CD4-positive, CD25-positive, alpha-beta regulatory T cell (primary cell): Measurements from ENCODE around the gene PSTK. TPM values are rescaled to one million over a fixed set of nuclear protein-coding genes. Genes with fewer than 3 reads are reported as not detected.

Experiments used
- ATAC-seq, 2 donors: fragments of 150-1000 bp; cut with Tn5 transposase; one replicate each; pipeline ENCODE4 v1.10.0; 2021; ENCODE audit warnings: low read depth in 2 of 2, moderate number of reproducible peaks in 2 of 2, moderate library complexity in 1 of 2
- DNase-seq, 3 donors: peaks; one replicate each; pipeline versions ENCODE4 v3.0.0 to v3.0.0-alpha.2; 2012 to 2022; ENCODE audit warnings: mixed read lengths in 1 of 3
- H3K27ac ChIP-seq: one replicate; pipeline ENCODE4 v1.7.0; 2013; ENCODE audit warnings: mild to moderate bottlenecking, low read length; ENCODE audit not compliant: insufficient read depth, poor library complexity, severe bottlenecking
- H3K27me3 ChIP-seq: one replicate; pipeline ENCODE4 v1.7.0; 2013; ENCODE audit warnings: low read length; ENCODE audit not compliant: control insufficient read depth, insufficient read depth
- H3K36me3 ChIP-seq: one replicate; pipeline ENCODE4 v1.7.0; 2013; ENCODE audit warnings: mild to moderate bottlenecking, low read length, moderate library complexity; ENCODE audit not compliant: control insufficient read depth, insufficient read depth
- H3K4me1 ChIP-seq: 2 replicates; pipeline ENCODE4 v1.7.0; 2013; ENCODE audit warnings: mild to moderate bottlenecking, low read length; ENCODE audit not compliant: insufficient read depth, control insufficient read depth, poor library complexity, severe bottlenecking
- H3K4me3 ChIP-seq: one replicate; pipeline ENCODE4 v1.7.0; 2013; ENCODE audit warnings: low read depth, mild to moderate bottlenecking, low read length, moderate library complexity
- H3K9me3 ChIP-seq, 2 experiments: 1 replicate in 1 of 2; 2 replicates in 1 of 2; pipeline ENCODE4 v1.7.0; 2013; ENCODE audit warnings: low read length in 2 of 2, mild to moderate bottlenecking in 1 of 2, moderate library complexity in 1 of 2; ENCODE audit not compliant: control insufficient read depth in 2 of 2
- H3K27ac Mint-ChIP-seq, 3 donors: one replicate each; pipeline ENCODE4 v1.8.0; 2020 to 2022; ENCODE audit warnings: mild to moderate bottlenecking in 3 of 3, mixed read lengths in 3 of 3, moderate library complexity in 2 of 3
- H3K27me3 Mint-ChIP-seq: one replicate; pipeline ENCODE4 v1.8.0; 2022; ENCODE audit warnings: mild to moderate bottlenecking, mixed read lengths
- H3K36me3 Mint-ChIP-seq: one replicate; pipeline ENCODE4 v1.8.0; 2020; ENCODE audit warnings: mixed read lengths
- H3K4me1 Mint-ChIP-seq, 4 donors: one replicate each; pipeline ENCODE4 v1.8.0; 2020 to 2022; ENCODE audit warnings: mixed read lengths in 4 of 4, mild to moderate bottlenecking in 1 of 4
- H3K4me3 Mint-ChIP-seq, 4 donors: one replicate each; pipeline ENCODE4 v1.8.0; 2020 to 2022; ENCODE audit warnings: mild to moderate bottlenecking in 4 of 4, mixed read lengths in 4 of 4, moderate library complexity in 3 of 4
- H3K9me3 Mint-ChIP-seq, 7 donors: one replicate each; pipeline ENCODE4 v1.8.0; 2020 to 2022; ENCODE audit warnings: mixed read lengths in 7 of 7, mild to moderate bottlenecking in 3 of 7, moderate library complexity in 2 of 7
- polyA plus RNA-seq, 4 donors: library from polyadenylated mRNA; unstranded; fragments of 300-500 nt; fragmentation: Illumina TruSeq; gene quantifications; one replicate each; pipeline ENCODE4 v1.2.3, GENCODE V29; 2021
- total RNA-seq: library from RNA; stranded (reverse); gene quantifications from one replicate; pipeline ENCODE4 v1.2.3, GENCODE V29; 2022

Gene PSTK, protein sequence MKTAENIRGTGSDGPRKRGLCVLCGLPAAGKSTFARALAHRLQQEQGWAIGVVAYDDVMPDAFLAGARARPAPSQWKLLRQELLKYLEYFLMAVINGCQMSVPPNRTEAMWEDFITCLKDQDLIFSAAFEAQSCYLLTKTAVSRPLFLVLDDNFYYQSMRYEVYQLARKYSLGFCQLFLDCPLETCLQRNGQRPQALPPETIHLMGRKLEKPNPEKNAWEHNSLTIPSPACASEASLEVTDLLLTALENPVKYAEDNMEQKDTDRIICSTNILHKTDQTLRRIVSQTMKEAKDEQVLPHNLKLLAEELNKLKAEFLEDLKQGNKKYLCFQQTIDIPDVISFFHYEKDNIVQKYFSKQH
- total RNA-seq (9.5 TPM), polyA plus RNA-seq (1 to 10 TPM; 4.1 to 9.2 (median 7.8) TPM)

DNA sequence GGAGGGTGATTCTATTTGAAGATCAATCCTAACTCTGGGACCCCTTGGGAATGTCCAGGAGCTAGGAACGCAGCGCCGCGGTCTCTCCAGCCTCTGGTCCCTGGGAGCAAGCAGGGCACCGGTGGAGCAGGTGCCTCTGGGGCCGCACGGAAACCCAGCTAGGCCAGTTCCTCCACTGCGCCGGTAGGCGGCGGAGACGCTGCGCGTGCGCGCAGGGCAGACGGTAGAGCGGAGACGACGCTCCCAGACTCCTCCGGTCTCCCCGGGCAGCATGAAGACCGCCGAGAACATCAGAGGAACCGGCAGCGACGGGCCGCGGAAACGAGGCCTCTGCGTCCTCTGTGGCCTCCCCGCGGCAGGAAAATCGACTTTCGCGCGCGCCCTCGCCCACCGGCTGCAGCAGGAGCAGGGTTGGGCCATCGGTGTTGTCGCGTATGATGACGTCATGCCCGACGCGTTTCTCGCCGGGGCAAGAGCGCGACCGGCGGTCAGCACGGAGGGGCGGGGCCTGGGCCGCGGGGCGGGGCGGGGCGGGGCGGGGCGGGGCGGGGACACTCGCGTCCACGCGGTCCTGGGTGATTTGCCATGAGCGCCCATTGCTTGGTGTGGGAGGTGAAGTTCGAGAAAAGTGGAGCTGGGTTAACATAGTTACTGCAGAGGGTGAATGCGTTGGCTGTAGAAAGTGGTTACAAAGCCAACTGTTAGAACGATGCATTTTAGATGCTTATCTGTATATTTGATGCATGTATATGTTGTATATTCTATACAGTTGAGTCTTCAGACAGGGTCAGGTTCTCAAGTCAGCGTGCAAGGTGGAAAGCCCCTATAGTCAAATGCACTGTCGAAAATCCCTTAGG, at the start of gene PSTK:
PSTK (plus strand) TSS at position 193 of the 857 bp plus-strand sequence; CDS start at position 272, 79 bp downstream.
- Mint-ChIP-seq H3K27me3 (peaks cover 8% of the 10 kb centered on the region), H3K27ac (peak within 1 kb of the TSS; percentile 93 to 97 (median 96))
- DNase-seq: peak; percentile 86 to 94 (median 91)

DNA sequence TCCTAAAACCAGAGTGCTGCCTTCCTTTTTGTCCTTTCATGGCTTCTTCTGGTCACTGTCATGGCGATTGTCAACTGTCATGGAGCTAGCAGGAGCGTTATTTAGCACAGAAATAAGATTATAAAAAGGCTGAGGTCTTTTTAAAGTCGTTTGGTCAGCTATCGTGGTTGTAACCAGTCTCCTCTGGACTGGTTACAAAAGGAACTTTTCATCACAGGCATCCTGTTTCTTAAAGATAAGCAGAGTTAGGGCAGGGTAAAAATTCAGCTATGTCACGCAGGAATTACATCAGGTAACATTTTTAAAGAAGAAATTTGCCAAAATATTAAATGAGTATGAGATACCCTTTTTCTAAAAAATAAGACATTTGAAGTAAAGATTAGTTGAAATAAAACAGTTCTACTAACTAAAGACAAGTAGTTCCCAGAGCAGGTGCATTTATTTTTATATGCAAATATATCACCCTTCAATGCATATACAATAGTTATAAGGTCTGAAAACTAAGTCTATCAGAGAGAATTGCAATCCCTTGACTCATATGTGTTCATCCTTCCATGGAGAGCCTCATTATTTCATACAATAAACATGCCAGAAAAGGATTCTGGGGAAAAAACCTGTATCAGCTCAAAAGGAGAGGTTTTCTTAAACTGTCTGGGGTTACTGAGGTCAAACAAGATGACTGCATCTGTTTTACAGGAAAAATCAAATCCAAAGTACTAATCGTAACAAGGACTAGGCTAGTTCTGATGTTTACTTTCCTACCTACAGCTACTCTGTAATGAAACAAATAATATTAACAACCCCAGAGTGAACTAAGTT, 48.9 kb upstream of the PSTK start:
- Mint-ChIP-seq H3K27ac (no peak overlapping the region), H3K9me3 (no peaks in the 10 kb centered on the region), H3K27me3 (no peaks in the 10 kb centered on the region), H3K4me1 (peaks cover 0 to 15% (median 6%) of the 10 kb centered on the region in 4 donors), H3K4me3 (no peak overlapping the region), H3K36me3 (peaks cover 8% of the 10 kb centered on the region)
- Histone ChIP-seq H3K4me1 (no peaks in the 10 kb centered on the region), H3K4me3 (no peak overlapping the region), H3K36me3 (peaks cover 11% of the 10 kb centered on the region), H3K27me3 (no peaks in the 10 kb centered on the region), H3K9me3 (no peaks in the 10 kb centered on the region), H3K27ac (no peak overlapping the region)
- no peak for ATAC-seq
- DNase-seq: no peak

More for the DNA sequence above, at the start of gene PSTK:
- Histone ChIP-seq H3K4me3 (peak within 1 kb of the TSS; percentile 85), H3K27me3 (no peaks in the 10 kb centered on the region), H3K27ac (peak within 1 kb of the TSS; percentile 89), H3K9me3 (no peaks in the 10 kb centered on the region), H3K36me3 (no peaks in the 10 kb centered on the region), H3K4me1 (peaks cover 10% of the 10 kb centered on the region)
- H3K36me3 Mint-ChIP-seq: peaks cover 5% of the 10 kb centered on the region
- H3K9me3 Mint-ChIP-seq: no peaks in the 10 kb centered on the region
- peak; percentile 97 to 98 for ATAC-seq
- peaks cover 9 to 17% (median 14%) of the 10 kb centered on the region in 4 donors for H3K4me1 Mint-ChIP-seq
- peak within 1 kb of the TSS; percentile 89 to 95 (median 94) for H3K4me3 Mint-ChIP-seq

DNA sequence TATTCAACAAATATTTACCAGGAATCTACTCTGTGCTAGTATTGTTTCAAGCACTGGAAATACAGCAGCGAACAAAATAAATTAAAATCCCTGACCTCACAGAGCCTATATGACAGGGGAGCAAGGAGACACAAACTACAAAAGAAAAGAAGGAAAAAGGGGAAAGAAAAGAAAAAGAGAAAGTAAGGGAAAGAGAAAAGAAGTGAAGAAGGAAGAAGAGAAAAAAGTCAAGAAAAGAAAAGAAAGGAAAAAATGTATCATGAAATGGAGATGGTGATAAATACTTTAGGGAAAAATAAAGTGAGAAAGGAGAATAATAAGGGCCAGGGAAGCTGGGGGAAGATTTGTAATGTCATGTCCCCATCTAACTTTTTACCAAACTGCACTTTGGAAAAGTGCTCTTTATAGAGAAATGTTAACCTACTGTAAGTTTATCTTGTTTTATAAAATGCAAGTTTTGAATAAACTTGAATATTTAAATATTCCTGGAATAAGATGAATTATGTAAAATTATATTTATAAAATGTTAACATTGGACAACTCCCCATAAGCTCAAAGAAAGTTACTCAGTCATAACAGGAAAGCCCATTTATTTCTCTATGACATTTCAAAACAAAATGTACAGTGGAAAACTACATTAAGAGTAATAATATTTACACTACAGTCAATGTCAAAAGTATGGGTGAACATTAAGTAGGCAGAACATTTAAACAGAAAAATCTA, 40.9 kb upstream of the PSTK start:
- H3K27me3 ChIP-seq: no peaks in the 10 kb centered on the region
- H3K9me3 ChIP-seq: no peaks in the 10 kb centered on the region
- Mint-ChIP-seq H3K9me3 (no peaks in the 10 kb centered on the region), H3K4me3 (no peak overlapping the region), H3K27ac (no peak overlapping the region), H3K4me1 (peaks cover 5 to 12% (median 10%) of the 10 kb centered on the region in 4 donors), H3K36me3 (peaks cover 47% of the 10 kb centered on the region), H3K27me3 (no peaks in the 10 kb centered on the region)
- no peak overlapping the region for H3K27ac ChIP-seq
- no peaks in the 10 kb centered on the region for H3K4me1 ChIP-seq
- peaks cover 29% of the 10 kb centered on the region for H3K36me3 ChIP-seq
- no peak overlapping the region for H3K4me3 ChIP-seq
- ATAC-seq (no peak), DNase-seq (no peak)

DNA sequence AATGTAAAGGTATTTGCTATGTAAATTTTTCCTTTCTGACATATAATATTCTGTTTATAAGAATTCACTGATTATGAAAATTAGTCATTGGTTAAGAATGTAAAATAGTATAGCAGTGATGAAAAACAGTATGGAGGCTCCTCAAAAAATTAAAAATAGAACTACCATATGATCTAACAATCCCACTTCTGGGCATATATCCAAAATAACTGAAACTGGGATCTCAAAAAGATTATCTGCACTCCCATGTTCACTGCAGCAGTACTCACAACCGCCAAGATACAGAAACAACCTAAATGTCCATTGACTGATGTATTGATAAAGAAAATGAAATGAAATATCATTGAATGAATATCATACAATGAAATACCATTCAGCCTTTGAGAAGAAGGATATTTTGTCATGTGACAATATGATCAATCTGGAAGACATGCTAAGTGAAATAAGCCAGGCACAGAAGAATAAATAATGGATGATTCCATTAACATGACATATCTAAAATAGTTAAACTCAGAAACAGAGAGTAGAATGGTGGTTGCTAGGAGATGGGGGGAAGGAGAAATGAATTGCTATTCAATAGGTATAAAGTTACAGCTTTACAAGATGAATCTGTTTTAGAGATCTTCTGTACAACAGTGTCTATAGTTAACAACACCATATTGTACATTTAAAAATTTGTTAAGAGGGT, 40.2 kb upstream of the PSTK start:
- Mint-ChIP-seq H3K27me3 (no peaks in the 10 kb centered on the region), H3K9me3 (no peaks in the 10 kb centered on the region), H3K4me3 (no peak overlapping the region), H3K27ac (no peak overlapping the region), H3K4me1 (peaks cover 4 to 12% (median 10%) of the 10 kb centered on the region in 4 donors), H3K36me3 (peaks cover 47% of the 10 kb centered on the region)
- ATAC-seq (no peak), DNase-seq (no peak)
- Histone ChIP-seq H3K9me3 (no peaks in the 10 kb centered on the region), H3K36me3 (peaks cover 29% of the 10 kb centered on the region), H3K4me1 (no peaks in the 10 kb centered on the region), H3K27me3 (no peaks in the 10 kb centered on the region), H3K27ac (no peak overlapping the region), H3K4me3 (no peak overlapping the region)

DNA sequence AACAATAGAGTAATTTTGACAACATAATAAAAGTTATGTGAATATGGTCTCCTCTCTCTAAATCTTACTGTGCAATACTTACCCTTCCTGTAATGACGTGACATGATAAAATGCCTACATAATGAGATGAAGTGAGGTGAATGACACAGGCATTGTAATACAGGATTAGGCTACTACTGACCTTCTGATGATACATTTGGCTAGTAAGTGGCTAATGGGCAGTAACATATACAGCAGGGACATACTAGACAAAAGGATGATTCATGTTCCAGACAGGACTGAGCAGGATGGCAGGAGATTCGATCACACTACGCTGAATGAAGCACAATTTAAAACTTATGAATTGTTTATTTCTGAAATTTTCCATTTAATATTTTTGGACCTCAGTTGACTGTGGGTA, 30.9 kb upstream of the PSTK start:
- H3K4me1 ChIP-seq: peaks cover 13% of the 10 kb centered on the region
- no peaks in the 10 kb centered on the region for H3K27me3 ChIP-seq
- peaks cover 26% of the 10 kb centered on the region for H3K36me3 ChIP-seq
- H3K9me3 Mint-ChIP-seq: peaks cover 0 to 2% (median 0%) of the 10 kb centered on the region in 7 donors
- ATAC-seq (no peak), DNase-seq (no peak)
- peak overlapping the region in 1 of 4 donors; percentile 39 for H3K4me3 Mint-ChIP-seq
- H3K27me3 Mint-ChIP-seq: no peaks in the 10 kb centered on the region
- peaks cover 28 to 39% (median 34%) of the 10 kb centered on the region in 4 donors for H3K4me1 Mint-ChIP-seq
- H3K36me3 Mint-ChIP-seq: peaks cover 27% of the 10 kb centered on the region
- no peak overlapping the region for H3K27ac Mint-ChIP-seq
- no peak overlapping the region for H3K27ac ChIP-seq
- no peak overlapping the region for H3K4me3 ChIP-seq
- peaks cover 0 to under 1% of the 10 kb centered on the region in 2 experiments for H3K9me3 ChIP-seq

DNA sequence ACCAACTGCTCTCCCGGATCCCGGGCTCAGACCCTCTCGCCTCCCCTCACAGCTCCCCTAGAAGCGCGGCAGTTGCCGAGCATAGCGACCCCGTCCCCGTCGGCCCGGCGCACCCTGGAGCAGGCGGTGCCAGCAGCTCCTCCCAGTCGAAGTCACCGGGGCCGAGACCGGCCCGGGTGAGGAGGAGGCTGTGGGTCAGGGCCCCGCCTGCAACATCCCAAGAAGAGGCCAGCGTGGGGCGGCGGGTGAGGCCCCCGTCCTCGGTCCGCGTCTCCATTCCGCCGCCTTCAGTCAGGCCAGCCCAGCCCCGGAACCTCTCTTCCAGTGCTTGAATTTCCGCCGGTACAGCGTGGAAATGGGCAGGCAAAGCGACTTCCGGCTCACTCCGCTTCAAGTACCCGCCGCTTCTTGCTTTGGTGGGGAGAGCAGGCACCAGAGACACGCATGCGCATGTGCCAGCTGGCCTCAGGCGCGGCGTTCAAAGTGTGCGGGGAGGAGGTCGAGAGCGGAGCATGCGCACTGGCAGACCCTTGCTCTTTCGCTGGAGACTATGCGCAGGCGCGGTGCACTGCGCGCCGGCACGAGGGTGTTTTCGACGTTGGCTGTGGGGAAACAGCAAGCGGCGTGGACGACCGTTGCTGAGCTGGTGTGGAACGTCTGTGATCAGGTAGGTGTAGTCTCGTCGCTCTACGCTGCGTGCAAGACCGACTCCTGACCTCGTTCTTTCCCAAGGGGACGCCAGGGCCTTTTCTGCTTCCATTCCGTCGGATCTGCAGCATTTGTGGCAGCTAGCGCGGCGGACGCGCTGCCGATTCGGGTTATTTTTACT, 26.1 kb upstream of the PSTK start, which contains the start of gene C10orf88:
C10orf88 (minus strand) TSS at position 326 of the 829 bp plus-strand sequence; CDS start at position 277, 49 bp downstream.
- H3K9me3 Mint-ChIP-seq: peaks cover 0 to 3% (median 0%) of the 10 kb centered on the region in 7 donors
- Histone ChIP-seq H3K27me3 (no peaks in the 10 kb centered on the region), H3K4me3 (peak within 1 kb of the TSS; percentile 85), H3K36me3 (no peaks in the 10 kb centered on the region), H3K27ac (peak within 1 kb of the TSS; percentile 65), H3K4me1 (peaks cover 17% of the 10 kb centered on the region), H3K9me3 (peaks cover 0 to 6% of the 10 kb centered on the region in 2 experiments)
- peaks cover 25 to 48% (median 32%) of the 10 kb centered on the region in 4 donors for H3K4me1 Mint-ChIP-seq
- peak within 1 kb of the TSS; percentile 92 to 95 (median 94) for H3K4me3 Mint-ChIP-seq
- H3K27me3 Mint-ChIP-seq: peaks cover 9% of the 10 kb centered on the region
- H3K27ac Mint-ChIP-seq: peak within 1 kb of the TSS; percentile 91 to 95 (median 92)
- ATAC-seq (peak; percentile 97 to 98), DNase-seq (peak; percentile 97 to 99 (median 97))
- H3K36me3 Mint-ChIP-seq: peaks cover 9% of the 10 kb centered on the region
